Panc1 (cell line): ENCODE measurements around the gene ADAMTS6.

Source experiments
- CTCF ChIP-seq: fragments of 450-650 bp; IDR thresholded peaks from 2 replicates; pipeline ENCODE4 v1.5.1; 2017; ENCODE audit warnings: mild to moderate bottlenecking
- SIN3A ChIP-seq: IDR thresholded peaks from 2 replicates; pipeline ENCODE4 v1.6.1; 2012; ENCODE audit warnings: low read depth, mild to moderate bottlenecking, low read length, moderate library complexity, borderline replicate concordance; ENCODE audit not compliant: insufficient read depth
- TCF7L2 ChIP-seq: IDR thresholded peaks from 2 replicates; pipeline ENCODE4 v1.6.1; 2011; ENCODE audit warnings: mild to moderate bottlenecking, low read depth, low read length, inconsistent platforms

- TF ChIP-seq SIN3A (no peak), TCF7L2 (no peak), CTCF (no peak)
Measured at GRCh38 chr5:65263321-65263720, 218.4 kb downstream of the ADAMTS6 start.
